ENCODE data around the gene PLCH2. TPM values are rescaled to one million over a fixed set of nuclear protein-coding genes. Genes with fewer than 3 reads are reported as not detected.

Gene PLCH2
- total RNA-seq, 2 experiments from 2014 or later = 1.4 to 2.2 TPM

GRCh38 chr1:2477309-2477708 lies 1.2 kb downstream of the PLCH2 start:
- no TSS peak for BruUV-seq (replicated peaks)
- H4K20me1 ChIP-seq (ENCODE audit: insufficient read depth, low read length) = no peaks in the 10 kb centered on the region; the same call in 1 of the 2 replicates
- ChIA-PET CTCF (ENCODE audit: unreplicated experiment) (no interaction called here), POLR2A (no interaction called here)
- TF ChIP-seq CTCF (conservative IDR thresholded peaks at IDR 0.05; ENCODE audit: low read length) (no peak), EZH2phosphoT487 (IDR thresholded peaks at IDR 0.05; ENCODE audit: borderline replicate concordance, low read depth, low read length) (no peak)
- intact Hi-C loops (cut with micrococcal nuclease; ENCODE audit: unreplicated experiment) = no loop called here
- H3K79me2 ChIP-seq (ENCODE audit: insufficient read depth, low read depth, low read length) = no peaks in the 10 kb centered on the region
- no peak overlapping the region for H3K4me2 ChIP-seq (ENCODE audit: low read length)
- H3K9me2 ChIP-seq (ENCODE audit: insufficient read depth, low read length) = no peaks in the 10 kb centered on the region
- H3K9me3 ChIP-seq (ENCODE audit: low read length) = no peaks in the 10 kb centered on the region
- no peak for DNase-seq (ENCODE audit: low spot score)
- no peak overlapping the region for H3K27ac ChIP-seq (ENCODE audit: low read depth, low read length, poor library complexity, severe bottlenecking)
- H3K36me3 ChIP-seq (ENCODE audit: insufficient read depth, low read length) = no peaks in the 10 kb centered on the region
- H3K4me3 ChIP-seq (ENCODE audit: low read depth, low read length, poor library complexity, severe bottlenecking) = no peak overlapping the region
- H3K4me1 ChIP-seq (ENCODE audit: insufficient read depth, low read length, poor library complexity, severe bottlenecking) = no peaks in the 10 kb centered on the region
- H2AFZ ChIP-seq (ENCODE audit: low read length) = no peak overlapping the region

GRCh38 chr1:2477791-2478499 lies 1.9 kb downstream of the PLCH2 start:
- H3K79me2 ChIP-seq (ENCODE audit: insufficient read depth, low read depth, low read length) = no peaks in the 10 kb centered on the region
- H4K20me1 ChIP-seq (ENCODE audit: insufficient read depth, low read length) = no peaks in the 10 kb centered on the region; the same call in 1 of the 2 replicates
- no peaks in the 10 kb centered on the region for H3K36me3 ChIP-seq (ENCODE audit: insufficient read depth, low read length)
- H3K9me2 ChIP-seq (ENCODE audit: insufficient read depth, low read length) = no peaks in the 10 kb centered on the region
- H3K9me3 ChIP-seq (ENCODE audit: low read length) = no peaks in the 10 kb centered on the region
- H3K4me3 ChIP-seq (ENCODE audit: low read depth, low read length, poor library complexity, severe bottlenecking) = no peak overlapping the region
- H3K4me1 ChIP-seq (ENCODE audit: insufficient read depth, low read length, poor library complexity, severe bottlenecking) = no peaks in the 10 kb centered on the region
- no peak overlapping the region for H3K27ac ChIP-seq (ENCODE audit: low read depth, low read length, poor library complexity, severe bottlenecking)
- intact Hi-C loops (cut with micrococcal nuclease; ENCODE audit: unreplicated experiment) = no loop called here
- H2AFZ ChIP-seq (ENCODE audit: low read length) = no peak overlapping the region
- H3K4me2 ChIP-seq (ENCODE audit: low read length) = no peak overlapping the region
- BruUV-seq (replicated peaks) = no TSS peak
- TF ChIP-seq EZH2phosphoT487 (IDR thresholded peaks at IDR 0.05; ENCODE audit: borderline replicate concordance, low read depth, low read length) (no peak), CTCF (conservative IDR thresholded peaks at IDR 0.05; ENCODE audit: low read length) (no peak)
- no peak for DNase-seq (ENCODE audit: low spot score)
- ChIA-PET POLR2A (no interaction called here), CTCF (ENCODE audit: unreplicated experiment) (interaction anchor here (0.5 to 0.6 kb wide), 2 partner anchors 54 to 984 kb away, joined by 3 read pairs; no protein-coding TSS in a partner anchor)

GRCh38 chr1:2479186-2479585 lies 3.1 kb downstream of the PLCH2 start:
- H3K27ac ChIP-seq (ENCODE audit: low read depth, low read length, poor library complexity, severe bottlenecking) = no peak overlapping the region
- no TSS peak for BruUV-seq (replicated peaks)
- DNase-seq (ENCODE audit: low spot score) = no peak
- H3K4me1 ChIP-seq (ENCODE audit: insufficient read depth, low read length, poor library complexity, severe bottlenecking) = no peaks in the 10 kb centered on the region
- no peak overlapping the region for H3K4me3 ChIP-seq (ENCODE audit: low read depth, low read length, poor library complexity, severe bottlenecking)
- no peaks in the 10 kb centered on the region for H3K9me2 ChIP-seq (ENCODE audit: insufficient read depth, low read length)
- H3K4me2 ChIP-seq (ENCODE audit: low read length) = no peak overlapping the region
- no peaks in the 10 kb centered on the region; the same call in 1 of the 2 replicates for H4K20me1 ChIP-seq (ENCODE audit: insufficient read depth, low read length)
- intact Hi-C loops (cut with micrococcal nuclease; ENCODE audit: unreplicated experiment) = no loop called here
- POLR2A ChIA-PET = no interaction called here
- CTCF ChIA-PET (ENCODE audit: unreplicated experiment) = no interaction called here
- no peaks in the 10 kb centered on the region for H3K9me3 ChIP-seq (ENCODE audit: low read length)
- H3K79me2 ChIP-seq (ENCODE audit: insufficient read depth, low read depth, low read length) = no peaks in the 10 kb centered on the region
- no peak overlapping the region for H2AFZ ChIP-seq (ENCODE audit: low read length)
- H3K36me3 ChIP-seq (ENCODE audit: insufficient read depth, low read length) = no peaks in the 10 kb centered on the region
- TF ChIP-seq EZH2phosphoT487 (IDR thresholded peaks at IDR 0.05; ENCODE audit: borderline replicate concordance, low read depth, low read length) = no peak
- no peak for TF ChIP-seq CTCF (conservative IDR thresholded peaks at IDR 0.05; ENCODE audit: low read length)
